ENCODE measurements around the gene FAM131C.

The FAM131C gene

GRCh38 chr1:16072616-16073484 lies 601 bp downstream of the FAM131C start:
- no peaks in the 10 kb centered on the region for H3K36me3 ChIP-seq (ENCODE audit: insufficient read depth, low read length)
- H3K27ac ChIP-seq (ENCODE audit: low read depth, low read length): no peak overlapping the region
- H3K4me3 ChIP-seq (ENCODE audit: low read depth in 1 of 2, low read length in 2 of 2): no peak overlapping the region
- no peaks in the 10 kb centered on the region for H3K9me3 ChIP-seq (ENCODE audit: low read length)
- peaks cover 22% of the 10 kb centered on the region for H3K4me1 ChIP-seq (ENCODE audit: insufficient read depth, low read length)
- H3K9ac ChIP-seq (ENCODE audit: low read length): no peak overlapping the region
- H3K27me3 ChIP-seq (ENCODE audit: control insufficient read depth in 1 of 2, insufficient read depth in 2 of 2, low read length in 2 of 2): no peaks in the 10 kb centered on the region

DNA sequence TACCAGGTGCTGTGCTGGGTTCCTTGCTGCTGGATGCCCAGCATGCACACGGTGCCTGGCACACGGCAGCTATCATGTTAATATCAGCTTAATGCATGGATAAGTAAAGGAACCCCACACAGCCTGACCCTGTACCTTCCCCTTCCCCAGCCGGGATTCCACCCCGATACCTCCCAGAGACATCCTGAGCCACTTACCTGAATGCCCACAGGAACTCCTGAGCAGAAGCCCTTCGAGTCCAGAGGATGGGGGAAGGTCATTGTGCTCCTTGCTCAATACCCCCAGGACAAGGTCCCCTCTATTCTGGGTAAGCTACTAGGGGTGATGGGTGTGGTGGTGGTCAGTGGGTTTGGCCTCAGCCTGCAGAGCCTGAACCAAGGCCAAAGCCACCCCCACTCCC lies 1.4 kb downstream of the FAM131C start:
- no peaks in the 10 kb centered on the region for H3K27me3 ChIP-seq (ENCODE audit: control insufficient read depth in 1 of 2, insufficient read depth in 2 of 2, low read length in 2 of 2)
- H3K4me1 ChIP-seq (ENCODE audit: insufficient read depth, low read length): peaks cover 22% of the 10 kb centered on the region
- H3K36me3 ChIP-seq (ENCODE audit: insufficient read depth, low read length): no peaks in the 10 kb centered on the region
- no peak overlapping the region for H3K9ac ChIP-seq (ENCODE audit: low read length)
- no peak overlapping the region for H3K27ac ChIP-seq (ENCODE audit: low read depth, low read length)
- H3K4me3 ChIP-seq (ENCODE audit: low read depth in 1 of 2, low read length in 2 of 2): no peak overlapping the region
- H3K9me3 ChIP-seq (ENCODE audit: low read length): no peaks in the 10 kb centered on the region

- Histone ChIP-seq H3K4me3 (ENCODE audit: low read depth in 1 of 2, low read length in 2 of 2) (no peak overlapping the region), H3K9me3 (ENCODE audit: low read length) (no peaks in the 10 kb centered on the region), H3K36me3 (ENCODE audit: insufficient read depth, low read length) (no peaks in the 10 kb centered on the region), H3K4me1 (ENCODE audit: insufficient read depth, low read length) (peaks cover 22% of the 10 kb centered on the region), H3K27ac (ENCODE audit: low read depth, low read length) (no peak overlapping the region), H3K27me3 (ENCODE audit: control insufficient read depth in 1 of 2, insufficient read depth in 2 of 2, low read length in 2 of 2) (no peaks in the 10 kb centered on the region), H3K9ac (ENCODE audit: low read length) (no peak overlapping the region)
Measured at GRCh38 chr1:16071614-16072013, 1.8 kb downstream of the FAM131C start.

- Histone ChIP-seq H3K36me3 (ENCODE audit: insufficient read depth, low read length) (no peaks in the 10 kb centered on the region), H3K4me1 (ENCODE audit: insufficient read depth, low read length) (peaks cover 22% of the 10 kb centered on the region), H3K9ac (ENCODE audit: low read length) (no peak overlapping the region), H3K27ac (ENCODE audit: low read depth, low read length) (no peak overlapping the region), H3K27me3 (ENCODE audit: control insufficient read depth in 1 of 2, insufficient read depth in 2 of 2, low read length in 2 of 2) (no peaks in the 10 kb centered on the region), H3K9me3 (ENCODE audit: low read length) (no peaks in the 10 kb centered on the region), H3K4me3 (ENCODE audit: low read depth in 1 of 2, low read length in 2 of 2) (no peak overlapping the region)
Measured at GRCh38 chr1:16070640-16071355, 2.7 kb downstream of the FAM131C start.

GRCh38 chr1:16068356-16069270 lies 4.8 kb downstream of the FAM131C start:
- Histone ChIP-seq H3K36me3 (ENCODE audit: insufficient read depth, low read length) (no peaks in the 10 kb centered on the region), H3K9ac (ENCODE audit: low read length) (no peak overlapping the region), H3K4me3 (ENCODE audit: low read depth in 1 of 2, low read length in 2 of 2) (no peak overlapping the region), H3K27ac (ENCODE audit: low read depth, low read length) (no peak overlapping the region), H3K9me3 (ENCODE audit: low read length) (no peaks in the 10 kb centered on the region), H3K4me1 (ENCODE audit: insufficient read depth, low read length) (peaks cover 7% of the 10 kb centered on the region), H3K27me3 (ENCODE audit: control insufficient read depth in 1 of 2, insufficient read depth in 2 of 2, low read length in 2 of 2) (no peaks in the 10 kb centered on the region)

GRCh38 chr1:16067933-16068332 lies 5.5 kb downstream of the FAM131C start:
- H3K27ac ChIP-seq (ENCODE audit: low read depth, low read length): no peak overlapping the region
- H3K9me3 ChIP-seq (ENCODE audit: low read length): no peaks in the 10 kb centered on the region
- peaks cover 7% of the 10 kb centered on the region for H3K4me1 ChIP-seq (ENCODE audit: insufficient read depth, low read length)
- no peak overlapping the region for H3K9ac ChIP-seq (ENCODE audit: low read length)
- no peak overlapping the region for H3K4me3 ChIP-seq (ENCODE audit: low read depth in 1 of 2, low read length in 2 of 2)
- no peaks in the 10 kb centered on the region for H3K27me3 ChIP-seq (ENCODE audit: control insufficient read depth in 1 of 2, insufficient read depth in 2 of 2, low read length in 2 of 2)
- H3K36me3 ChIP-seq (ENCODE audit: insufficient read depth, low read length): no peaks in the 10 kb centered on the region

DNA sequence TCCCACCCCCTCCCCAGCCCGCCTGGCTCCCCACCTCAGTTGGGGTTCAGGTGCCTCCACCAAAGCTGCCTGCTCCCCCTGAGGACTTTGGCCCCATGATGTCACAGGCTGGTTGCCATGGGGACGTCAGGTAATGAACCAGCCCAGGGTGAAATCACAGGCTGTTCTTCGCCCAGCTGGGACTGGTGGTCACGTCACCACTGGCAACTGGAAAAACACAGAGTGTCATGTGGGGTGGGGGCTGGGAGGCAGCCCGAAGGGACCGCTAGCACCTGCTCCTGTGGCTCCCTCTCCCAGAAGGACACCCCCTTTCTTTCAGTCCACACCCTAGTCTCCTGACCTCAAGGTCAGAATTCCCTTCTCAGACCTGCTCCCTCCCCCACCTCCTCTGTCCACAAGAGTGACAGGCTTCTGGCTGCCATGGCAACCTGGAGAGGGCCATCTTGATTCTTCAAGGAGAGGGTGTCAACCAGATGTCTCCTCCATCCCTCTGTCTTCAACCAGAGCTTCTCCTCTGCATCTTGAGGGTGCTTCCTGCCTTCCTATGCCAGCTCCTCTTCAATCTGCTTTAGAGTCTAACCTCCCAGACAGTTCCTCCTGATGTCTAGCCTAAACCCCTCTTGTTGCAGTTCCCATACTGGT lies 6.2 kb downstream of the FAM131C start:
- H3K36me3 ChIP-seq (ENCODE audit: insufficient read depth, low read length): no peaks in the 10 kb centered on the region
- peaks cover 7% of the 10 kb centered on the region for H3K4me1 ChIP-seq (ENCODE audit: insufficient read depth, low read length)
- no peak overlapping the region for H3K9ac ChIP-seq (ENCODE audit: low read length)
- H3K27me3 ChIP-seq (ENCODE audit: control insufficient read depth in 1 of 2, insufficient read depth in 2 of 2, low read length in 2 of 2): no peaks in the 10 kb centered on the region
- H3K27ac ChIP-seq (ENCODE audit: low read depth, low read length): no peak overlapping the region
- no peaks in the 10 kb centered on the region for H3K9me3 ChIP-seq (ENCODE audit: low read length)
- H3K4me3 ChIP-seq (ENCODE audit: low read depth in 1 of 2, low read length in 2 of 2): no peak overlapping the region

DNA sequence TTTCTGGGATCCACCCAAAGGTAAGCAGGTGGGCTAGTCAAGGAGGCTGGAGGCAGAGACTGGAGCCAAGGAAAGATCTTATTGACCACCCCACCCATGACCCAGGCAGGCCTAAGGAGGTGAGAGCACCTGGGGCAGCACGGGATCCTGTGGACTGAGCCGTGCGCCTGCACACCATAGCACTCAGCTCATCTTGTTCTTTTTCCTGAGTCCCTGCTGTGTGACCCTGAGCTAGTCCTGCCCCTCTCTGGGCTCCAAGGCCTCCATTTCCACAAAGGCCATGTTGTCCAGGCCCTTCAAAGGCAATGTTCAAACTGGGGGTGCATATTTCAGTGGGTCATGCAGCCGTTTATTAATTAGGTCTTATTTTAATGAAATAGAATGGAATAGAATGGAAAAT lies 7.2 kb downstream of the FAM131C start:
- Histone ChIP-seq H3K36me3 (ENCODE audit: insufficient read depth, low read length) (no peaks in the 10 kb centered on the region), H3K9me3 (ENCODE audit: low read length) (no peaks in the 10 kb centered on the region), H3K4me3 (ENCODE audit: low read depth in 1 of 2, low read length in 2 of 2) (no peak overlapping the region), H3K4me1 (ENCODE audit: insufficient read depth, low read length) (peaks cover 7% of the 10 kb centered on the region), H3K9ac (ENCODE audit: low read length) (no peak overlapping the region), H3K27me3 (ENCODE audit: control insufficient read depth in 1 of 2, insufficient read depth in 2 of 2, low read length in 2 of 2) (no peaks in the 10 kb centered on the region), H3K27ac (ENCODE audit: low read depth, low read length) (no peak overlapping the region)

DNA sequence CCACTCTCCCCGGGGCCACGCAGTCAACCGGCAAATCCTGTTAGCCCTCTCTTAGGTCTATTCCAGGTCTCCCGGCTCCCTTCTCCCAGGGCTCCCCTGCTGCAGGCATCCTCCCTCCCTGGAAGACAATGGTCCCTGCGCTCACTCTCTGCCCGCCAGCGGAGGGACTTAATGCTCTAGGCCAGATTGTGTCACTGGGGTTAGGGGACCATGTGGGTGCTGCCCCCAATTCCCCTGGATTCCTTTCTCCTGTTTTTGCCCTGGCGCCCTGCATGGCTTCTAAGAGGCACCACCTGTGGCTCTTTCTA lies 8.2 kb downstream of the FAM131C start:
- no peaks in the 10 kb centered on the region for H3K36me3 ChIP-seq (ENCODE audit: insufficient read depth, low read length)
- no peaks in the 10 kb centered on the region for H3K27me3 ChIP-seq (ENCODE audit: control insufficient read depth in 1 of 2, insufficient read depth in 2 of 2, low read length in 2 of 2)
- H3K9ac ChIP-seq (ENCODE audit: low read length): no peak overlapping the region
- no peak overlapping the region for H3K27ac ChIP-seq (ENCODE audit: low read depth, low read length)
- H3K4me1 ChIP-seq (ENCODE audit: insufficient read depth, low read length): peaks cover 7% of the 10 kb centered on the region
- H3K4me3 ChIP-seq (ENCODE audit: low read depth in 1 of 2, low read length in 2 of 2): no peak overlapping the region
- no peaks in the 10 kb centered on the region for H3K9me3 ChIP-seq (ENCODE audit: low read length)

DNA sequence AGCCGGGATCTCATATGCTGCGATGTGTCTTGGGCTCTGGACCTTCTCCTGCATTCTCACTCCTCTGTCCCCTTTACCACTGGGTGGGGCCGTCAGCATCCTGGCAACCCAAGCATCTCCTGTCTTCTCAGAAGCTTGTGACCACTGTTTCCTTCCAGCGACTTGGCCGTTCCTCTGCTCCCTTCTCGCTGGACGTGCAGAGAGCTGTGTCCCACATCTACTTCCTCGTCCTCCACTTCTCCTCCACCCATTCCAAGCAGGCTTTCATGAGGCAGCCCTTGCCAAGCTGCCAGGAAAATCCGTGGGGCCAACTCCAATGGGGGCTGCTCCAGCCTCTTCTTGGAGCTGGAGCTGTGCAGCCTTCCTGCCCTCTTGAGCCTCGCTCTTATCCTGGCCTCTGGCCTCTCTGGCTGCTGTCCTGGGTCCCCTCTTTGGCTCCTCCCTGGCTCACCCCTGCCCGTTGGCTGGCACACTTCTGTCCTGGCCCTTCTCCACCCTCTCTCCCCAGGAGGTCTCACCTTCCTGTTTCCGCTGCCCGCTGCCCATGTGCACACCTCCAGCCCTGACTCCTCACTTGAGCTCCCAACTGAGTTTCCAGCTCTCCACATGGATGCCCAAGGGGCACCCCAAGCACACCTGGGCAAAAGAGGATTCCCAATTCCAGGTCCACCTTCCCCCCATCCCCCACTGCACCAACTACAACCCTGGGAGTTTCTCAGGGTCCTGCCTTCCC lies 8.7 kb downstream of the FAM131C start:
- H3K27me3 ChIP-seq (ENCODE audit: control insufficient read depth in 1 of 2, insufficient read depth in 2 of 2, low read length in 2 of 2): no peaks in the 10 kb centered on the region
- no peaks in the 10 kb centered on the region for H3K36me3 ChIP-seq (ENCODE audit: insufficient read depth, low read length)
- no peaks in the 10 kb centered on the region for H3K9me3 ChIP-seq (ENCODE audit: low read length)
- no peak overlapping the region for H3K27ac ChIP-seq (ENCODE audit: low read depth, low read length)
- no peak overlapping the region for H3K4me3 ChIP-seq (ENCODE audit: low read depth in 1 of 2, low read length in 2 of 2)
- no peak overlapping the region for H3K9ac ChIP-seq (ENCODE audit: low read length)
- H3K4me1 ChIP-seq (ENCODE audit: insufficient read depth, low read length): peaks cover 7% of the 10 kb centered on the region

Data from muscle layer of colon (tissue), 2 donors.